Measurements from ENCODE around the gene DSCAML1.

Gene DSCAML1

DNA sequence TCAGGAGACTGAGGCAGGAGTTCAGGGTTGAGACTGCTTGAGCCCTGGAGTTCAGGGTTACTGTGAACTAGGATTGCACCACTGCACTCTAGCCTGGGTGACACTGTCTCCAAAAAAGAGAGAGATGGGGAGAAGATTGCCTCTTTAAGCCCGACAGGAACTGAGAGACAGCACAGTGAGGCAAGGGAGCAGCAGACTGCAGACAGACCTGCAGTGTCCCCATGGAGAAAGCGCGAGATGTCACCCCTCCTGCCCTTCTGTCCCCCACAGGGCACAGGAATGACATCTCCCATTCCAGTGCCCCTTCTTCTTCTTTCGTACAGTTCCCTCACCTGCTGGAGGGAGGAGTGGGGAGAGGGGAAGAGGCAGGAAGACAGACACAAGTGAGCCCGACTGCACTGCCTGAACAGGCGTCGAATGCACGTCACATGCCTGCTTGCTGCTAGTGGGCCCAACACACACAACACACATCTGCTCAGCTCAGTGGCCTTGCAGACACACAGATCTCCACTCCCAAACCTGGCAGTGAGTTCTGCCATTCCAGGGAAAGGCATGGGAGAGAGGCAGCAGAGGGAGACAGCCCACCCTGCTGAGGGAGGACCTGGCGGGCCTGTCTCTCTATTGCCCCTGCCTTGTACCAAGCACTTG lies 167.0 kb downstream of the DSCAML1 start:
- Histone ChIP-seq H3K27me3 (ENCODE audit: control insufficient read depth, insufficient read depth, low read length) (no peaks in the 10 kb centered on the region; the same call in 1 of the 2 replicates), H3K36me3 (ENCODE audit: control insufficient read depth, insufficient read depth, low read length) (no peaks in the 10 kb centered on the region), H3K4me3 (ENCODE audit: low read depth, low read length) (no peak overlapping the region), H3K27ac (ENCODE audit: low read depth, low read length) (no peak overlapping the region), H3K9me3 (ENCODE audit: control insufficient read depth, insufficient read depth, low read length) (no peaks in the 10 kb centered on the region), H3K4me1 (ENCODE audit: control insufficient read depth, insufficient read depth, low read length) (no peaks in the 10 kb centered on the region), H3K9ac (ENCODE audit: low read depth, low read length) (no peak overlapping the region)

DNA sequence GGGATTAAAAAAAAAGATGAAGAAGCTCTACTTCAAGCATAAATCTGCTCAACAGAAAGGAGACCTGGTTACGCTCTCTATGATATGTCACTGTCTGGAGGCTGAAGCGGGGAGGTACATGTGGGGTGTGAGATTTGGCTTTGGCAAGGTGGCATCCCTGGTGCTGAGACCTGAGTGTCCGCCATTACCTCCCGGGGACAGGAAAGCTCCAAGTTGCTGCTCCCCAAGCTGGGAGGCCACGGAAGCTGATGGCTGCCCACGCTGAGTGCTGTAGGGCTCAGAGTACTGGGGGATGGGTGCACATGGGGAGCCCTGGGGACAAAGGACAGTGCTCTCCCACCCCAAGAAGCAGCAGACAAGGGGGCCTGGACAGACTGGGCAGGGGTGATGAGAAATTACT lies 167.9 kb downstream of the DSCAML1 start:
- H3K9ac ChIP-seq (ENCODE audit: low read depth, low read length): no peak overlapping the region
- no peaks in the 10 kb centered on the region for H3K4me1 ChIP-seq (ENCODE audit: control insufficient read depth, insufficient read depth, low read length)
- H3K9me3 ChIP-seq (ENCODE audit: control insufficient read depth, insufficient read depth, low read length): no peaks in the 10 kb centered on the region
- no peaks in the 10 kb centered on the region; the same call in 1 of the 2 replicates for H3K27me3 ChIP-seq (ENCODE audit: control insufficient read depth, insufficient read depth, low read length)
- no peaks in the 10 kb centered on the region for H3K36me3 ChIP-seq (ENCODE audit: control insufficient read depth, insufficient read depth, low read length)
- H3K27ac ChIP-seq (ENCODE audit: low read depth, low read length): no peak overlapping the region
- H3K4me3 ChIP-seq (ENCODE audit: low read depth, low read length): no peak overlapping the region

DNA sequence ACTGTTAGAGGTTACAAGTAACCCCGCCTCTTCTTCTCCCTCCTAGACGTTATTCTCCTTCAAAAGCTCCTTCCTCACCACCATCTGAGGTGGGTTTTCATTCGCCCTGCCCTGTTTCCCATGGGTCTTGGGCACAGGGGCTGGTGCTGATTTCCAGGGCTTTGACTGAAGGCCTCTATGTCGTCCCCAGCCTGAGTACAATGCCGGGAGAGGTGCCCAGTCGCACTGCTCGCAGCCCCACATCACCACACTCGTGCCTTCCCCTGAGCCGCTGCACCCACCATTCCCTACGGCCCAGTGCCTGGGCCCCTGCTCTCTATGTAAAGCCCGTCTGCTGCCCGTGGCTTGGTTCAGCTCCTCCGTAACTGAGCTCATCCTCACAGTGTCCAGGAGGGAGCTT lies 169.8 kb downstream of the DSCAML1 start:
- Histone ChIP-seq H3K4me3 (ENCODE audit: low read depth, low read length) (no peak overlapping the region), H3K27ac (ENCODE audit: low read depth, low read length) (no peak overlapping the region), H3K4me1 (ENCODE audit: control insufficient read depth, insufficient read depth, low read length) (no peaks in the 10 kb centered on the region), H3K9me3 (ENCODE audit: control insufficient read depth, insufficient read depth, low read length) (no peaks in the 10 kb centered on the region), H3K36me3 (ENCODE audit: control insufficient read depth, insufficient read depth, low read length) (no peaks in the 10 kb centered on the region), H3K9ac (ENCODE audit: low read depth, low read length) (no peak overlapping the region), H3K27me3 (ENCODE audit: control insufficient read depth, insufficient read depth, low read length) (no peaks in the 10 kb centered on the region)

DNA sequence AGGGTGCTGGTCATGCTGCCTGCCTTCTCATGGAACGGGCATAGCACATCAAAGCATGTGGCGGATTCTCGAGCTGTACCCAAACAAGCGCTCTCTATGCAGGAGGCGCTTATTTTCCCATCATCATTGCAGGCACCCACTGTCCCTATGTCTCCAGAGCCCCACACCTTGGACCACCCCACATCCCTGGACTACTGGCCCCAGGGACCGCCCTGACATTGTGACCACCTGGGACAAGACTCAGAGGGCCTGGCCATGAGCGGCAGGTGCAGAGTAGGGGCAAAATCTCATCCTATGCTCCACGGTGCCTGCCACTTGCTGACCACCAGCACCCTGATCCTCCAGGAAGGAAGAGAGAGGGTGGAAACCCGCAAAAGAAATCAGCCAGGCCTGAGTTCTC lies 170.4 kb downstream of the DSCAML1 start:
- no peaks in the 10 kb centered on the region for H3K9me3 ChIP-seq (ENCODE audit: control insufficient read depth, insufficient read depth, low read length)
- H3K27me3 ChIP-seq (ENCODE audit: control insufficient read depth, insufficient read depth, low read length): no peaks in the 10 kb centered on the region
- no peak overlapping the region for H3K4me3 ChIP-seq (ENCODE audit: low read depth, low read length)
- no peak overlapping the region for H3K9ac ChIP-seq (ENCODE audit: low read depth, low read length)
- no peaks in the 10 kb centered on the region for H3K4me1 ChIP-seq (ENCODE audit: control insufficient read depth, insufficient read depth, low read length)
- no peaks in the 10 kb centered on the region for H3K36me3 ChIP-seq (ENCODE audit: control insufficient read depth, insufficient read depth, low read length)
- no peak overlapping the region for H3K27ac ChIP-seq (ENCODE audit: low read depth, low read length)

DNA sequence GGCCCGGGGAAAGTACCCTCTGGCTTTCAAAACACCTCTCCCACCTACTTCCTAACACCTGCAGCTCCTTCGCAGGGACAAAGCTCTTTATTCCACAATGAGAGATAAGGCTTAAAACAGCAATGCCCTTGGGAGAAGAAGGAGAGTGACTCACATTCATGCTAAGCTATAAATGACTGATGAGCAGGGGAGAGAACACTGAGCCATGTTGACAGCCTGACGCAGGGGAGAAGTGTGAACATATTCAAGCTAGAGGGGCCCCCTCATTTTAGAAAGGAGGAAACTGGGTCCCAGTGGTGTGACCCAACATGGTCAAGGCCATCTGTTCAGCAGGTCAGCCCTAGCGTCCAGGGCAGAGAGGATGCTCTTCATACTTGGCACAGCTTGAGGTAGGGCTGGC lies 171.8 kb downstream of the DSCAML1 start:
- no peaks in the 10 kb centered on the region for H3K27me3 ChIP-seq (ENCODE audit: control insufficient read depth, insufficient read depth, low read length)
- no peak overlapping the region for H3K4me3 ChIP-seq (ENCODE audit: low read depth, low read length)
- H3K9me3 ChIP-seq (ENCODE audit: control insufficient read depth, insufficient read depth, low read length): no peaks in the 10 kb centered on the region
- H3K36me3 ChIP-seq (ENCODE audit: control insufficient read depth, insufficient read depth, low read length): no peaks in the 10 kb centered on the region
- no peak overlapping the region for H3K9ac ChIP-seq (ENCODE audit: low read depth, low read length)
- H3K27ac ChIP-seq (ENCODE audit: low read depth, low read length): no peak overlapping the region
- H3K4me1 ChIP-seq (ENCODE audit: control insufficient read depth, insufficient read depth, low read length): no peaks in the 10 kb centered on the region

DNA sequence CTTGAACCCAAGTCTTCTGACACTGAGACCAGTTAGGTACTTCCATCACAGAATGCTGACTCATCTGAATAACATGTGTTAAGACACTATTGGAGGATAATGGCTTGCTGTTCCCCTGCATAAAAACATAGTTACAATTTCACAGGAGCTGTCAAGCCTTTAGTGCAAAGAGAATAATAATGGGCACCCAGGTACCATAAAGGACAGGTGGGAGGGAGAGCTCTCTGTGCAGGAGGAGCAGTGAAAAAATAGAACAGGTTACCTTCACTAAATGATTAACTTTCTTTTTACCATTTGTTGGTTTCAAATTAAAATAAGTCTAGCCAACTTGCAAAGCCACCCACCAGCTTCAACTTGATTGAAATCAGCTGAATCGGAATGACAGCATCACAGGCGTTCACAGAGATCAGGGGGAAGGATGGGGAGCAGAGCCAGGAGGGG lies 173.2 kb downstream of the DSCAML1 start:
- no peaks in the 10 kb centered on the region for H3K27me3 ChIP-seq (ENCODE audit: control insufficient read depth, insufficient read depth, low read length)
- no peaks in the 10 kb centered on the region for H3K36me3 ChIP-seq (ENCODE audit: control insufficient read depth, insufficient read depth, low read length)
- no peak overlapping the region for H3K9ac ChIP-seq (ENCODE audit: low read depth, low read length)
- no peaks in the 10 kb centered on the region for H3K4me1 ChIP-seq (ENCODE audit: control insufficient read depth, insufficient read depth, low read length)
- no peaks in the 10 kb centered on the region for H3K9me3 ChIP-seq (ENCODE audit: control insufficient read depth, insufficient read depth, low read length)
- no peak overlapping the region for H3K27ac ChIP-seq (ENCODE audit: low read depth, low read length)
- no peak overlapping the region for H3K4me3 ChIP-seq (ENCODE audit: low read depth, low read length)

DNA sequence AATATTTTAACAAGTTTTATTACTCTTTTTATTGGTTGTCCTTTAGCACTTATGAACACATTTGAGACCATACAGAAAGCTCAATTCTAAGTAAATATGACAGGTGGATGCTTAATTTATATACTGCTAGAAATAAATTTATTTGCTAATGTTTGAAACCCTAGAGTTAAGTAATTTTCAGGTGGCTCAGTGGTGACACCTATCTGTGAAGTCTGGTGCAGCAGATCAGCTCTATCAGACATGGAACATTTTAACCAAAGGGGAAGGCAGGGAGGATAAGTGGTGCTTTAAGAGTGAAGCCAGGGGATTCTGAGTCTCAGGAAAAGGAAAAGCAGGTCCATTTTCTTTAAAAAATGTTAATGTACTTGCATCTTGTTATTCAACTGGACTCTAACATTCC lies 175.8 kb downstream of the DSCAML1 start:
- H3K4me1 ChIP-seq (ENCODE audit: control insufficient read depth, insufficient read depth, low read length): no peaks in the 10 kb centered on the region; the same call in 1 of the 2 replicates
- no peak overlapping the region for H3K9ac ChIP-seq (ENCODE audit: low read depth, low read length)
- no peak overlapping the region for H3K27ac ChIP-seq (ENCODE audit: low read depth, low read length)
- H3K36me3 ChIP-seq (ENCODE audit: control insufficient read depth, insufficient read depth, low read length): no peaks in the 10 kb centered on the region
- H3K9me3 ChIP-seq (ENCODE audit: control insufficient read depth, insufficient read depth, low read length): no peaks in the 10 kb centered on the region
- no peaks in the 10 kb centered on the region for H3K27me3 ChIP-seq (ENCODE audit: control insufficient read depth, insufficient read depth, low read length)
- H3K4me3 ChIP-seq (ENCODE audit: low read depth, low read length): no peak overlapping the region

DNA sequence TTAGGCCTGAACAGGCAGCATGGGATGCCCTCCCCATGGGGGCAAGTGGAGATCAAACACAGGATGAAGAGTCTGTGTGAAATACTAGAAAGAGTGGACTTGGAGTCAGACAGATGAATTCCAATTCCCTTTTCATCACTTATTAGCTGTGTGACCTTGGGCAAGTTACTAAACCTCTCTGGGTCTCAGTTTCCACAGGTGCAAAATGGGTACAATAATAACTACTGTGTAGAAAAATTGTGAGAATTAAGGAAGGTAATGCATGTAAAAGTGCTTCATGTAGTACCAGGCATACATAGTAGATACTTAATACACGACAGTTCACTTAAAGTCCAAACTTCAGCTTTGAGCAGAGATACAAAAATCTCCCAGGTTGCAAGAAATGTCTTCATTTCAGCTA lies 176.4 kb downstream of the DSCAML1 start:
- Histone ChIP-seq H3K27ac (ENCODE audit: low read depth, low read length) (no peak overlapping the region), H3K4me3 (ENCODE audit: low read depth, low read length) (no peak overlapping the region), H3K9ac (ENCODE audit: low read depth, low read length) (no peak overlapping the region), H3K36me3 (ENCODE audit: control insufficient read depth, insufficient read depth, low read length) (no peaks in the 10 kb centered on the region), H3K27me3 (ENCODE audit: control insufficient read depth, insufficient read depth, low read length) (no peaks in the 10 kb centered on the region), H3K4me1 (ENCODE audit: control insufficient read depth, insufficient read depth, low read length) (peaks cover 1% of the 10 kb centered on the region; the same call in 1 of the 2 replicates), H3K9me3 (ENCODE audit: control insufficient read depth, insufficient read depth, low read length) (no peaks in the 10 kb centered on the region)

DNA sequence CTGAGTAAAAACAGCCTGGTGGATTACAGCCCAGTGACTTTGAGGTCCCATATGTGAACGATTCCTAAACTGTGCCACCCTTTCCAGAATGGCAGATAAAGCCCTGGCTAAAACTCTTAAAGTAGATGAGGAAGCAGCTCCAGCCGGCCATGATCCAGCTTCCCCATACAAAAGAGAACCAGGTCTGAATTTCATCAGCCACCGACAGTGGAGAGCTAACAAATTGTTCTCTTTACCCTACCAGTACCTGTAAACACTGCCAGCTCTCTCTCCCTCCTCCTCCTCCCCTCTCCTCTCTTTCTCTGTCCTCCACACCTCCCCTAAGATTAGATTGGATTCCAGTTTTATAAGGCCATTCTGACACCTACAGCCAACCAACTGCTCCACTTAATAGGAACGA lies 176.9 kb downstream of the DSCAML1 start:
- Histone ChIP-seq H3K36me3 (ENCODE audit: control insufficient read depth, insufficient read depth, low read length) (no peaks in the 10 kb centered on the region), H3K4me3 (ENCODE audit: low read depth, low read length) (no peak overlapping the region), H3K27ac (ENCODE audit: low read depth, low read length) (no peak overlapping the region), H3K4me1 (ENCODE audit: control insufficient read depth, insufficient read depth, low read length) (peaks cover 4% of the 10 kb centered on the region; the same call in 1 of the 2 replicates), H3K9me3 (ENCODE audit: control insufficient read depth, insufficient read depth, low read length) (no peaks in the 10 kb centered on the region), H3K9ac (ENCODE audit: low read depth, low read length) (no peak overlapping the region), H3K27me3 (ENCODE audit: control insufficient read depth, insufficient read depth, low read length) (no peaks in the 10 kb centered on the region)

DNA sequence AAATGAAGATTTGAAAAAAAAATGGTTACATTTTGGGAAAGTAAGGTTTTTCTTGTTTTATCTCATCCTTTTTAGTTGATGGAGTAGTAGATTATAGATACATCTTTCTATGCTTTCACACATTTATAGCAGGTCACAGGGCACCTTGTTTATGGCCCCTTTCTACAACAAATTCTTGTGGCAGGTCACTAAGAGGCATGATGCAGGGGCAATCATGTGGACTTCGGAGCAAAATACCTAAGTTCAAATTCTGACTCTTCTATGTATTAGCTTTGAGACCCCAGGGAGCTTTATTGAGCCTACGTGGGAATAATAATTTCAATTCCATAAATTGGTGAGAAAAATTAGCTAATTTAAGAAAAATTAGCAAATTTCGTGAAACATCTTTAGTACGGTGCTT lies 177.4 kb downstream of the DSCAML1 start:
- Histone ChIP-seq H3K9me3 (ENCODE audit: control insufficient read depth, insufficient read depth, low read length) (no peaks in the 10 kb centered on the region), H3K27ac (ENCODE audit: low read depth, low read length) (no peak overlapping the region), H3K36me3 (ENCODE audit: control insufficient read depth, insufficient read depth, low read length) (no peaks in the 10 kb centered on the region), H3K9ac (ENCODE audit: low read depth, low read length) (no peak overlapping the region), H3K27me3 (ENCODE audit: control insufficient read depth, insufficient read depth, low read length) (no peaks in the 10 kb centered on the region), H3K4me1 (ENCODE audit: control insufficient read depth, insufficient read depth, low read length) (peaks cover 6% of the 10 kb centered on the region), H3K4me3 (ENCODE audit: low read depth, low read length) (no peak overlapping the region)

DNA sequence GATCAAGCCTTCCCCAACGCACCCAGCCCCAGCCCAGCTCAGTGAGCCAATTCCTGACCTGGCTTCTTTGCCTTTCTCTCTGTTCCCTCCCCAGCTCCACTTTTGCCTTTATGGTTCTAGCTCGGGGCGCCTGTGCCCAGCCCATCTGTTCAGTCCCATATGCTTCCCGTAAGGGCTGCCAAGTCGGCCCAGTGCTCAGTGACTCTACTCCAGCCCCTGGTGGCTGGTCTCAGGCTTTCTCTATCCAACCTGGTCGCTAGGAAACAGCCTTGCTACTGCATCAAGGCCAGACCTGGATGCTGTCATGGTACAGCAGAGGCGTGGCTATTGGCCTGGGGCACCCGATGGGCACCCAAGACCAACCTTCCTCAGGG lies 178.0 kb downstream of the DSCAML1 start:
- Histone ChIP-seq H3K27ac (ENCODE audit: low read depth, low read length) (no peak overlapping the region), H3K9me3 (ENCODE audit: control insufficient read depth, insufficient read depth, low read length) (no peaks in the 10 kb centered on the region), H3K4me1 (ENCODE audit: control insufficient read depth, insufficient read depth, low read length) (peaks cover 13% of the 10 kb centered on the region), H3K36me3 (ENCODE audit: control insufficient read depth, insufficient read depth, low read length) (no peaks in the 10 kb centered on the region), H3K9ac (ENCODE audit: low read depth, low read length) (no peak overlapping the region), H3K27me3 (ENCODE audit: control insufficient read depth, insufficient read depth, low read length) (no peaks in the 10 kb centered on the region), H3K4me3 (ENCODE audit: low read depth, low read length) (no peak overlapping the region)

Measured in HUES48 (cell line).